Measurements from ENCODE around the gene ATP9A.

The ATP9A gene

GRCh38 chr20:51566594-51566993 is 201.6 kb downstream of the ATP9A start:
- no peak for DNase-seq

- DNase-seq = no peak
Observed at GRCh38 chr20:51565298-51566144, 202.7 kb downstream of the ATP9A start.

- DNase-seq = no peak
Observed at GRCh38 chr20:51563486-51564332, 204.5 kb downstream of the ATP9A start.

DNA sequence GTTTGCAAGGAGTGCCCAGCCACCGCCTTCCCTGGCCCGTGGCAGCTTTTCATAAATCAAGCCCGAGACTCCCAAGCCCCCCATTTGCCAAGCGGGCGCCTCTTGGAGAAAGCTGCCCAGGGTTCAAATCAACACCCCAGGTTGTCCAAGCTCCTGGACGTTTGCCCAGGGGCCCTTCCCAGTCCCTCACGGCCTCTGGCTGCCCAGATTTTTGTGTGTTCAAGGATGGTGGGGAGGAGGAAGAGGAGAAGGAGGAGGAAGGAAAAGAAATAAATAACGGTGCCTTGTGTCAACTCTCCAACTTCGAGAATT is 205.1 kb downstream of the ATP9A start:
- no peak for DNase-seq

- DNase-seq = no peak
Observed at GRCh38 chr20:51562332-51563173, 205.6 kb downstream of the ATP9A start.

- DNase-seq = no peak
Observed at GRCh38 chr20:51562027-51562331, 206.2 kb downstream of the ATP9A start.

- DNase-seq = no peak
Observed at GRCh38 chr20:51560550-51561307, 207.5 kb downstream of the ATP9A start.

GRCh38 chr20:51560042-51560441 is 208.1 kb downstream of the ATP9A start:
- DNase-seq = no peak

DNA sequence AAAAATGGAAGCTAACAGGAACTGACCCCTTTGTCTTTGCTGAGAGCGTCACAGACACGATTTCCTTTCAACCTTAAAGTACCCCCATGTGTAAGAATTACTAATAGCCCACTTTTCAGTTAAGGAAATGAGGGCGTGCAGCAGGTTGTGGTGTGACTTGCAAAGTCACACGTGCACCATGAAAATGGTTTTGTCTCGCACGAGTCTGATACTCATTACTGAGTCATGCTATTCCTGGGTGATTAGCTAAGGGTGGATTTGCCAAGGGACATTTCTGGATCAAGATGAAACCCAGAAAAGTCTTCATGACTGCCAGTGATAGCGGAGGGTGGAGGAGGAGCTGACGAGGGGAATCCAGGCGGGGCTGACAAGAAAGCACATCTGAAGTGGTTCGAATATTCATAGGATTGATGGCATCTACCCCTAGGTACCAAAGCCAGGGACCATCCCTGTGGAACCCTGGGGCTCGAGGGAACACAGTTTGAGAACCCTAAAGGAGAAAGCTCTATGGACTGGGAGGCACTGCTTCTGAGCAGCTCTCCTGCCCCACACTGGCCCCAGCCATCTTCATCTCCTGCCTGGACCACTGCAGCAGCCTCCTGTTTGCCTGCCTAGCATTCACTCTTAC is 213.5 kb downstream of the ATP9A start:
- DNase-seq = no peak

- DNase-seq = no peak
Observed at GRCh38 chr20:51553897-51554486, 214.2 kb downstream of the ATP9A start.

GRCh38 chr20:51551186-51551585 is 217.0 kb downstream of the ATP9A start:
- DNase-seq = no peak

- DNase-seq = no peak
Observed at GRCh38 chr20:51549474-51549873, 218.7 kb downstream of the ATP9A start.

DNA sequence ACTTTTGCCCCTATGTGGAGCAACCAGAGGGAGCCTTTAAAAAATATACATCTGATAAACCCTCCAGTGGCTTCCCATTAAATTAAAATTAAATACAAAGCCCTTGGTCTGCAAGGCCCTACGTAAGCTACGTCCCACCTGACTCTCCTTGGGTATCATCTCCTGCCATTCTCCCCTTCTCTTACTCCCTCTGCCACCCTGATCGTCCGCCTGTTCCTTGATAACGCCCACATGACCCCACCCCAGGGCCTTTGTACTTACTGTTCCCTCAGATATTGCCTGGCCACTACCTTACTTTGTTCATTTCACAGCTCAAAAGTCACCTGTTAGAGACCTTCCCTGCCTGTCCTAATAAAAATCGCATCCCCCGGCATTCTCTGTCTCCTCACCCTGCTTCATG is 220.2 kb downstream of the ATP9A start:
- DNase-seq = no peak
